Stimulated activated CD8-positive, alpha-beta memory T cell treated with anti-CD3 and anti-CD28 coated beads, Interleukin-12 subunit alpha, Interleukin-12 subunit beta, amount 100 ng/mL, for 1 hour (primary cell): ENCODE results near the gene KANK3.
"Not testable (repeated sequence)": the region's sequence is repeated elsewhere in the genome, so short reads cannot be mapped to it uniquely, and the experiment has no call there.

Experiments used
- DNase-seq: peaks from one replicate; pipeline ENCODE4 v3.0.0-alpha.2; 2020; ENCODE audit warnings: low read depth

Gene KANK3

DNA sequence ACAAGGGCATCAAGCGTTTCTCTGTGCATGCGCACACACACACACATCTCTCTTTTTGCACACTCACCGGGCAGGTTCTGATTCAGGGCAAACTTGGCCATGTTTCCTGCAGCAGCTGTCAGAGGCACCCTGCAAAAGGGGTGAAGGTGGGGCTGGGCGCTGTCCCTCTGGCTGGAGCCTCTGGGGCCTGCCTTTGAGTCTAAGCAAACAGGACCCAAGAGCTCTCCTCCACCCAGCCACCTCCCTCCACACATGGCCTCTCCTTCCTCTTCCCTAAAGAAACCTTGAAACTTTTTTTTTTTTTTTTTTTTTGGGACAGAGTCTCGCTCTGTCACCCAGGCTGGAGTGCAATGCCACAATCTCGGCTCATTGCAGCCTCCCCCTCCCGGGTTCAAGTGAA is 5.3 kb downstream of the KANK3 start:
- DNase-seq, result no peak

- DNase-seq, result no peak
These were observed 6.4 kb downstream of the KANK3 start for GRCh38 chr19:8336660-8337059.

- DNase-seq, result no peak
These were observed 6.9 kb downstream of the KANK3 start for GRCh38 chr19:8336072-8336569.

- no peak for DNase-seq
These were observed 7.6 kb downstream of the KANK3 start for GRCh38 chr19:8335343-8336071.

DNA sequence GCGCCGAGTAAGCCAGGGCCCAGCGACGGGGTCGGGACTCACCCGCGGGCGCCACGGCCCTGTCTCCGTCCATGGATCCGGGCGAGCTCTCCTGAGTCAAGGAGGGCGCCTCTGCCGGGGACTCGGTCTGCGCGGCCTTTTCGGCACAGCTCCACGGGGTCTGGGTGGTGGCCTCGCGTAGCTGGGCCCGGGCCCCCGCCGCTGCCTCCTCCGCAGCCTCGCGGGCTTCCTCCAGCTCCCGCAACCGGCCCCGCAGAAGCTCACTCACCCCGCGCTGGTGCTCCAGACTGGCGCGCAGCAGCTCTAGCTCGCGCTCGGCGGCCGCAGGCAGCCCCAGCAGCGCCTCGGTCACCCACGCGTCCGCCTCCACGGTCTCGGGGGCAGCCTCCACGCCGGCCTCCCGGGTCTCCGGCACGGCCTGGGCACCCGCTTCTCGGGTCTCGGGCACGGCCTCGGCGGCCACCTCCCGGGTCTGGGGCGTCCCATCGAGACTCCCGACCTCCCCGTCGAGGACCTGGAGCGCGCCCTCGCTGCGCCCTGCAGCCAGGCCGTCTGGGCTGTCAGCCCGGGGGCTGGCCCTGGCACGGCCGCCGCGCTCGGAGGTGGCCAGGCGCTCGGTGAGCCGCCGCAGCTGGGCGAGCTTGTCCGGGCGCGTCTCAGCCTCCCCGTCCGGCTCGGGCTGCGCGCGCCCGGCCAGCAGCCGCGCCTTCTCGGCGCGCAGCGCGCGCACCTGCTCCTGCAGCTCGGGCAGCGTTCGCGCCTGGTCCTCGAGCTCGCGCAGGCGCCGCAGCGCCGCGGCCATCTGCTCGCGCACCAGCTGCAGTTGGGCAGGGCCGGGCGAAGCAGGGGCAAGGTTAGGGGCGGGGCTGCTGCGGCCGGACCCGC is 8.4 kb downstream of the KANK3 start:
- no peak for DNase-seq

DNA sequence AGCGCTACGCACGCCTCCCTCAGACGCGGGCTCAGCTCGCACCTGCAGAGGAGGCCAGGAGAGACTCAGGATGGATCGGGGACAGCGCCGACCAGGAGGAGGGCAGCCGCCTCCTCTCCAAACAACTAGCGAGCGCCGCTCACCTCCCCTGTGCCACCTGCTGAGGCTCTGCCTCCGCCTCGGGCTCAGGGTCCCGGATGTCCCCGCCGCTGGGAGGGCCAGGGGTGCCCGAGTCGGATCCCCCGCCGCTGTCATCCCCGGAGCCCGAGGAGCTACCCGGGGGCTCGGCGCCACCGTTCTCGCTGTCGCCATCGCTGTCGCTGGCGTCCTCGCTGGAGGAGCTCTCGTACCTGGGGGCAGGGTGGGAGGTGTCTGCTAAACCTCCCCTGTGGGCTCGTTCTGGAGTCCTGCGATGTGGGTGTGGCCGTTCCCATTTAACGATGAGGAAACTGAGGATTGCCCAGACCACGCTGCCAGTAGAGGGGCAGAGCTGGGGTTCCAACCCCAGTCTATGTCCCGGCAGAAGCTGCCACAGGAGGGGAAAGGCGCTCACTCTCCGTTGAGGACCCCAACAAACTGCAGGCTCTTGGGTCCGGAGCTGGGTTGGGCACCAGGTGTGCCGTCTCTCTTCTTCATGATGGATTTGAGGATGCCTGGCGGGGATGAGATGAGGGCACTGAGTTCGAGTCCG is 9.2 kb downstream of the KANK3 start:
- no peak for DNase-seq

GRCh38 chr19:8332976-8333766 is 9.9 kb downstream of the KANK3 start:
- DNase-seq, result no peak

DNA sequence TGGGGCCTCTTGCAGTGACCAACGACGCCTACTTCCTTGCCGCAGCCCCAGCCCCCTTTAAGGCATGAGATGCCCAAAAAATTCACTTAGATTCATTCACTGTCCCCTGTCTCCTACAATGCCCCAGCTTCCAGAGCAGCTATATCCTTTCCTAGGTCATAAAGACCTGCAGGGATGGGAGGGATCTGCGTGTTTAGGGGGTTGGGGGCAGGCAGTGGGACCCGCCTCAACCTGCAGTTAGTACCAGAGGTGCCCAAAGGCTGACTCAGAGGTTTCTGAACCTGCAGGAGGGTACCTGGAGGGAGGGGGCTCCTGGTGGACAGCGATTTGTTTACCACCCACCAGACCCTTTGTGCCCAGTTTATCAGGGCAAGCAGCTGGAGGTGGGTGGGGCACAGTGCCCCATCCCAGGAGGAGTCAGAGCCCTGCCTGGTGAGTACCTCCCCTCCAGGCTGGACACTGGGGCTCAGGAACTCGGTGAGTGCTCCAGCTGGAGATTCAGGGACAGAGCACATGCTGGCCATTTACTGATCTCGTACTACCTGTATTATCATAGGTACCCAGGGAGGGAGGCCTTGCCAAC is 11.7 kb downstream of the KANK3 start:
- no peak for DNase-seq

- no peak for DNase-seq
These were observed 13.1 kb downstream of the KANK3 start for GRCh38 chr19:8329996-8330395.

GRCh38 chr19:8325454-8325853 is 17.6 kb downstream of the KANK3 start:
- DNase-seq, result no peak

- no peak for DNase-seq
These were observed 18.6 kb downstream of the KANK3 start for GRCh38 chr19:8324186-8325050.

DNA sequence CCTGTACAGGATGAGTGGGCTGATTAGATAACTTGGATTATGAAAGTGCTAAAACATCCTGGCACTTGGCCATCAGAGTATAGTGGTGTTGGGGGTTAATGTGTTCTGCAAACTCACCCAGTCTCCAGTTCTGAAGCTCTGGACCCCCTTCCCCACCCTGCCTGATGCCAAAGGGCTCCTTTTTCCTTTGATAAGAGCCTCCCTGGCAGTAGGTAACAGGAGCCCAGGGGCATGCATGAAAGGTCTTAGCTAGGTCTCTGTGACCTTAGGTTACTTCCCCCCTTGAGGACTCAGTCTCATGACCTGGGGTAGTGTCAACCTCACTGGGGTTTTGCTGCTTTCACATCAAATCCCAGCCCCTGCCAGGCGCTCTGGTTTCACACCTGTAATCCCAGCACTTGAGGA is 19.3 kb downstream of the KANK3 start:
- DNase-seq, result no peak

DNA sequence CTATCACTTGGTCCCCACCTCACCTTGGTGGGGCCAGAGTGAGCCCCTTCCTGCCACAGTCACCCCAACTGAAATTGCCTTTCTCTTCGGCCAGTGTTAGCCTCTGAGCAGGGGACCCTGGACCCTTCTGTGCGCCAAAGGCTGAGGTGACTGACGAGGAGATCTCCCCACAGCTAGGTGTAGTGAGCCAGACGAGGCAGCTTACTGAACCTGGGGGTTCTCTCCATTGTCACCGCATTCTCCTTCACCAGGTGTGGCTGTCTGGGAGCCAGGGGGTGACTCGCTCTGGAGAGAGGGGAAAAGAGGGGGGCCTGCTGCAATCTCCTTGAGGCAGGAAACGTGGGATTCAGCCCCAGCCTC is 20.4 kb downstream of the KANK3 start:
- no peak for DNase-seq

GRCh38 chr19:8321986-8322637 is 20.9 kb downstream of the KANK3 start:
- no peak for DNase-seq

GRCh38 chr19:8321067-8321985 is 21.7 kb downstream of the KANK3 start, which contains the start of the genes NDUFA7 and RPS28:
TSS of gene NDUFA7 (minus strand) at chr19:8321375. CDS start at chr19:8321358, 17 bp downstream.
TSS of gene RPS28 (plus strand) at chr19:8321496. CDS start at chr19:8321531, 35 bp downstream.
- peak; percentile 96 for DNase-seq

DNA sequence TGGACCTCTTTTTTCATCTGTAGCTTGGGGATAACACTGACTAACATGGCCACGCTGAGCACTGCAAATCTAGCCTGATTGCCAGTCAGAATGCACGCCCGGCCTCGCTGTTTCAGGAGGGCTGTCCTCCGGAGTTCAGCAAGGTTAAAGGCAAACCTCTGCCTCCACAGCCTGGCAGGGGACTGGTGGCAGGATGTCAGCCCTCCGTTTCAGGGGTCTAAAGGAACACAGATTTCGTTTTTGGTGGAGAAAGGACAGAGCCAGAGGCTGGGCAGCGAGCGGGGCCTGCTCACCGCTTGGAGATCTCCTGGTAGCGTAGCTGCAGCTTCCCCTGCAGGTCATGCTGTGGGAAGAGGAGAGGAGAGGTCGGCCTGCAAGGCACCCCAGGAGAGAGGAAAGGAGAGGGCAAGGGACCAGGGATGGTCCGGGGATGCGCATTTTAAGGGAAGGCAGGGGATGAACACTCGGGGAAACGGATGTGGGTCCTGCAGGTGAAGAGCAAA is 22.4 kb downstream of the KANK3 start:
- no peak for DNase-seq

GRCh38 chr19:8319807-8320520 is 23.1 kb downstream of the KANK3 start:
- no peak for DNase-seq

DNA sequence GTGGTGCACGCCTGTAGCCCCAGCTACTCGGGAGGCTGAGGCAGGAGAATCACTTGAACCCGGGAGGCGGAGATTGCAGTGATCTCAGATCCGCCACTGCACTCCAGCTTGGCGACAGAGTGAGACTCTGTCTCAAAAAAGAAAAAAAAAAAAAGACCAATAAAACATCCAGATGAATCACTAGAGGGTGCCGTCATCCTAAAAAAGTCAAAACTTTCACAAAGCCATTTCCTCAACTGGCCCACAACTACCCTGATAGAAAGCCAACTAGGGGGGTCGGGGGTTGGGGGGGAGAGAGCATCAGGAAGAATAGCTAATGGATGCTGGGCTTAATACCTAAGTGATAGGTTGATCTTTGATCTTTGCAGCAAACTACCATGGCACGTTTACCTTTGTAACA is 24.2 kb downstream of the KANK3 start:
- not testable (repeated sequence) for DNase-seq
